Mesothelial cell of epicardium (in vitro differentiated cells): Measurements from ENCODE around the gene HIVEP3. TPM values are rescaled to one million over a fixed set of nuclear protein-coding genes. Genes with fewer than 3 reads are reported as not detected.
A peak's percentile ranks its signal among the peaks of the same experiment; 100 is the strongest.

Source experiments
- DNase-seq, 2 experiments: peaks; one replicate each; pipeline ENCODE4 v3.0.0; 2021; ENCODE audit warnings: low spot score in 2 of 2; ENCODE audit not compliant: unreplicated experiment in 2 of 2
- H3K27ac Mint-ChIP-seq: 2 replicates; pipeline ENCODE4 v1.8.0; 2021; ENCODE audit warnings: mixed read lengths
- H3K27me3 Mint-ChIP-seq: 2 replicates; pipeline ENCODE4 v1.8.0; 2021; ENCODE audit warnings: low read depth, mixed read lengths
- H3K36me3 Mint-ChIP-seq: 2 replicates; pipeline ENCODE4 v1.8.0; 2021; ENCODE audit warnings: mixed read lengths
- H3K4me1 Mint-ChIP-seq: 2 replicates; pipeline ENCODE4 v1.8.0; 2021; ENCODE audit warnings: mixed read lengths
- H3K4me3 Mint-ChIP-seq: 2 replicates; pipeline ENCODE4 v1.8.0; 2021; ENCODE audit warnings: mild to moderate bottlenecking, moderate library complexity, mixed read lengths
- H3K9me3 Mint-ChIP-seq: 2 replicates; pipeline ENCODE4 v1.8.0; 2021; ENCODE audit warnings: mixed read lengths
- CTCF ChIP-seq: fragments of 200-600 bp; sonication (generic); IDR thresholded peaks from one replicate; pipeline ENCODE4 v1.5.0; 2021; ENCODE audit warnings: antibody characterized with exemption; ENCODE audit not compliant: unreplicated experiment
- total RNA-seq: library from RNA; stranded (reverse); gene quantifications from 3 replicates; pipeline ENCODE4 v1.2.1, GENCODE V29; 2021

Gene HIVEP3
- total RNA-seq, 1 donor from 2014 or later, result 8.9 TPM

- Mint-ChIP-seq H3K9me3 (no peaks in the 10 kb centered on the region), H3K4me3 (no peak overlapping the region), H3K36me3 (no peaks in the 10 kb centered on the region), H3K27me3 (no peaks in the 10 kb centered on the region), H3K27ac (peak overlapping the region; percentile 41), H3K4me1 (peaks cover 4% of the 10 kb centered on the region)
- TF ChIP-seq CTCF, result no peak
- DNase-seq, result no peak
These were observed 88.0 kb downstream of the HIVEP3 start for GRCh38 chr1:41830726-41831125.

- no peak for DNase-seq
- no peak overlapping the region for H3K27ac Mint-ChIP-seq
These were observed 90.6 kb downstream of the HIVEP3 start for GRCh38 chr1:41827991-41828570.

DNA sequence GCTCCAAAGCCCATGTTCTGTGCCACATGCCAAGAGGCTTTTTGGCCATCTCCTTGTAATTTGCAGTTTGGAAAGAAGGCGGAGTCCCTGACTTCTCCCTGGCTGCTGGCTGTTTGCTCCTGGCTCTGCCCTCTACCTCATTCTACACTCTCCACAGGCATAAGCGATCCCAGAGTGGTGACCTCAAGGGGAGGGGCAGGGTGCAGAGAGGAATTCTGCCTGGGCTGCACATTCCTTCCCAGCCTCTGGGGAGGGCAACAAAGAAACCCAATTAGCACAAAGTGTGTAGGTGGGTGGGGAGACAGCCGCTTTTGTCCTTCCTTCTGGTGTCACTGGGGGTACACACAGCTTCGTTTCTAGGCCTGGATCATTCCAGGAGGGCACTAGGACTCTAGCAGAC, 95.3 kb downstream of the HIVEP3 start:
- Mint-ChIP-seq H3K36me3 (no peaks in the 10 kb centered on the region), H3K4me3 (no peak overlapping the region), H3K9me3 (no peaks in the 10 kb centered on the region), H3K27ac (no peak overlapping the region), H3K27me3 (no peaks in the 10 kb centered on the region), H3K4me1 (no peaks in the 10 kb centered on the region)
- no peak for DNase-seq
- TF ChIP-seq CTCF, result no peak

More at GRCh38 chr1:41827991-41828570, 90.6 kb downstream of the HIVEP3 start:
- Mint-ChIP-seq H3K4me3 (no peak overlapping the region), H3K27me3 (no peaks in the 10 kb centered on the region), H3K4me1 (peaks cover 4% of the 10 kb centered on the region), H3K9me3 (no peaks in the 10 kb centered on the region), H3K36me3 (no peaks in the 10 kb centered on the region)
- no peak for TF ChIP-seq CTCF

GRCh38 chr1:41822866-41823265, 95.9 kb downstream of the HIVEP3 start:
- Mint-ChIP-seq H3K4me3 (no peak overlapping the region), H3K27ac (no peak overlapping the region), H3K27me3 (no peaks in the 10 kb centered on the region), H3K9me3 (no peaks in the 10 kb centered on the region), H3K4me1 (no peaks in the 10 kb centered on the region), H3K36me3 (no peaks in the 10 kb centered on the region)
- no peak for TF ChIP-seq CTCF
- no peak for DNase-seq

GRCh38 chr1:41819843-41820242, 98.9 kb downstream of the HIVEP3 start:
- Mint-ChIP-seq H3K27me3 (no peaks in the 10 kb centered on the region), H3K9me3 (no peaks in the 10 kb centered on the region), H3K4me1 (no peaks in the 10 kb centered on the region), H3K4me3 (no peak overlapping the region), H3K36me3 (no peaks in the 10 kb centered on the region), H3K27ac (no peak overlapping the region)
- no peak for TF ChIP-seq CTCF
- DNase-seq, result no peak

DNA sequence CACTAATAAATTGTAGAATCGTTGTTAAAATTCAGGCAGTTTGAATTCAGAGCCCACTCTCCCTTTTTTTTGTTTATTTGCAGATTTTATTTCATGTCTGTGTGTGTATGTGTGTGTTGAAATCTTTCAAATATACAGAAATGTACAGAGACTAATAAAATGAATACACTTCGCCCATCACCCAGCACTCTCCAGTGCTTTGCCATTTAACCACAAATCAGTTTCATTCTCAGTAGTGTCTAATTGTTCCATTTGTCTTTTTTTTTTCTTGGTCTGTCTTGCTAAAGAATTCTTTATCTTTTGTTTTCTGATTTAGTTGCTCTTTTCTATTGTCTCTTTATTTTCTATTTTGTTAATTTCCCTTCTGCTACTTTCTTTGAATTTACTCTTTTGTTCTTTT, 99.7 kb downstream of the HIVEP3 start:
- Mint-ChIP-seq H3K36me3 (no peaks in the 10 kb centered on the region), H3K4me3 (no peak overlapping the region), H3K27ac (no peak overlapping the region), H3K4me1 (no peaks in the 10 kb centered on the region), H3K27me3 (no peaks in the 10 kb centered on the region), H3K9me3 (no peaks in the 10 kb centered on the region)
- DNase-seq, result no peak
- no peak for TF ChIP-seq CTCF
